Stimulated activated CD4-positive, alpha-beta T cell treated with anti-CD3 and anti-CD28 coated beads, Interleukin-12 subunit alpha, Interleukin-12 subunit beta, amount 100 ng/mL, for 24 hours (primary cell): Measurements from ENCODE around the gene KCNC3.

Experiments used
- DNase-seq, 2 experiments: peaks; one replicate each; pipeline ENCODE4 v3.0.0-alpha.2; 2020; ENCODE audit warnings: low read depth in 2 of 2

Gene KCNC3

DNA sequence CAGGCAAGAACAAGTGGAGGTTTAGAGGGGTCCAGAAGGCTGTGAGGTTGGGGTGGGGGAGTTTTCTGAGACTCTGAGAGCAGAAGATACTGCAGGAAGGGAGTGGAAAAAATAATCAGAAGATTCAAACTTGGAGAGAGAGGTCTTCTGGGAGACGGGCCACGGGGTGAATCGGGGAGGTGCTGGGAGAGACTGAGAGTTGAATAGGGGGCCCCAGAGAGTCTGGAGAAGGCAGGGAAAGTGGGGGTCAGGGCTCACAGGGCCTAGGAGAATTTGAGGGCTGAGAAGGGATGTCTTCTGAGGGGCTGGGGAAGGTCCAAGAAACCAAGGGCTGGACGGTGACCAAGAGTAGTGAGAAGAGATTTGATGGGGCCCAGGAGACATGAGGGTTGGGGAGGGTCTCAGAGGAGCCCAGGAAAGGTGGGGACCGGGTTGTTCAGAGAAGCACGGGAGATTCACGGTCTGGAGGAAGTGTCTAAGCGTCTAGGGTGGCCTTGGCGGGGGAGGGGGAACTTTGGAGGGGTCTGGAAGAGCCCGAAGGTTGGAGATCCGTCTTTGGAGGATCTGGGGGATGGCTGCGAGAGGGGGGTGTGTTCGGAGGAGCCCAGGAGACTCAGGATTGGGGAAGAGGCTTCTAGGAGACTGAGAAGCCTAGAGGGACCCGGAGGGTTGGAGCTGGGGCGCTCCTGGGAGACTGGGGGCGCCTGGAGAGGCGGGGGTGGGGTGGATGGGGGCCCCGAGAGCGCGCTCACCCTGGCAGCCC is 1.5 kb downstream of the KCNC3 start:
- DNase-seq, result no peak

DNA sequence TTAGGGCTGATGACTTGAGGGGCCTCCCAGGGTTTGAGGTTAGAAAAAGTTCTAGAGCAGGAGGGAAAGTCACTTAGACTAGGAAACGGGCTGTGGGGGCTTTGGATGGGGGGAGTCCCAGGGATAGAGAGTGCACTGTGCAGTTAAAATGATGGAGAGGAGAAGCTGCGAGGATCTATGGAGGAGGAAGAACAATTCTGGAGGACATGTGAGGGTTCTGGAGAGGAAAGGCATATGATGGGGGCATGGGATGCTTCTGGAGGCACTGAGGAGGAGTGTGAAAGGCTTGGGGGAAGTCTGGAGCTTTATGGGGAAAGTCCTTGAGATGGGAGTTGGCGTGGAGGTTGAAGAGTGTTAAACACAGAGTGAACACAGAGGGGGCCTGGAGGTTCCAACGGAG is 2.2 kb downstream of the KCNC3 start:
- DNase-seq, result no peak

GRCh38 chr19:50326101-50326664 is 3.0 kb downstream of the KCNC3 start:
- DNase-seq, result no peak

DNA sequence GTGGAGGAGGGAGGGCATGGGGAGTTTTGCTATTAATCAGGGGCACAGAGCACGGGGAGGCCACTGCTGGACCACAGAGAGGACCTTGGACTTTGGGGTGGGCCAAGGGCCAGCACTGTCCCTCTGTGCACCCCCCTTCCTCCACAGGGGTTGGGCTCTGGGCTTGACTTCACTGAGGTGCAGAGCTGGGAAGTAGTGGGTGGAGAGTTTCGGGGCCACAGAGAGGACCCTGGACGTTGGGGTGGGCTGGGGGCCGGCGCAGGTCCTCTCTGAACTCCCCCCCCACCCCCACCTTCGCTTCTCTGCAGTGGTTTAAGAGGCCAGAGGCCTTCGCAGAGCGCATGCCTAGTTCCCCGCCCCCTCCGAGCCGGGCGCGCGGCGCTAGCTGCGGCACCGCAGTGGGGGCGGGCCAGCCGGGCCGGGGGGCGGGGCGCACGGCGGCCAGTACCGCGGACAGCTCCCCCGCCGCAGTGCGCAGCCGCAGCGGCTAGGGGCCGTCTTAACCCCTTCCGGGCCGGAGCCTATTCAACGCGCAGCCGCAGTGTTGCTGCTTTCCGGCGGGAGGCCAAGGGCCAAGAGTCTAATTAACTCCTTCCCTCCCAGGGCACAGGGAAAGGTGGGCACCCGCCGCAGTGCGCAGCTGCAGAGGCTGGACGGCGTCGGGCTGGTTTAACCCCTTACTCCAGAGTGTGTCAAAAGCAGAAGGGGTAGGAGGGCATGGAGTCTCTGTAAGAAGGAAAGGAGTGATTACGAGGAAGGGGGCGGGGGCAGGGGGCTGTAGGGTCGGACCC is 3.7 kb downstream of the KCNC3 start:
- peak; percentile 52 to 66 for DNase-seq

- no peak for DNase-seq
Observed at GRCh38 chr19:50324331-50324730, 4.8 kb downstream of the KCNC3 start.

- DNase-seq, result no peak
Observed at GRCh38 chr19:50323782-50324133, 5.4 kb downstream of the KCNC3 start.

- no peak for DNase-seq
Observed at GRCh38 chr19:50322931-50323781, 6.0 kb downstream of the KCNC3 start.

DNA sequence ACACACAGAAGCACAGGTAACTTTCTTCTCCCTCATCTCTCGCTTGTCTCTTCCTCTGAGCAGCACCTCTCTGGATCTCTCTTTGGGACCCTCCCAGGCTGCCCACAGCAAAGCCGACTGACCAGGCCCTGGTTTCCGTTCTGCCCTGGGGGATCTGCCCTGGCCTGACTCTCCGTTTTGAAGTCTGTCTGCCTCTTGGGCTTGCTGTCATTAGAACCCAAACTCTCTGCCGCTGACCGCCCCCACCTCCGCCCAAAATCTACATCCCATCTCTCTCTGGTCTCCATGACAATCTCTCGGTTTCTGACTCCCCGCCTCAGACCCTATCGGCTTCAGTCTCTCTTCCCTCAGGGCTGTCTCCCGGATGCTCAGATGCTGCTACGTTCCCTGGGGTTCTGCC is 6.9 kb downstream of the KCNC3 start:
- DNase-seq, result no peak

DNA sequence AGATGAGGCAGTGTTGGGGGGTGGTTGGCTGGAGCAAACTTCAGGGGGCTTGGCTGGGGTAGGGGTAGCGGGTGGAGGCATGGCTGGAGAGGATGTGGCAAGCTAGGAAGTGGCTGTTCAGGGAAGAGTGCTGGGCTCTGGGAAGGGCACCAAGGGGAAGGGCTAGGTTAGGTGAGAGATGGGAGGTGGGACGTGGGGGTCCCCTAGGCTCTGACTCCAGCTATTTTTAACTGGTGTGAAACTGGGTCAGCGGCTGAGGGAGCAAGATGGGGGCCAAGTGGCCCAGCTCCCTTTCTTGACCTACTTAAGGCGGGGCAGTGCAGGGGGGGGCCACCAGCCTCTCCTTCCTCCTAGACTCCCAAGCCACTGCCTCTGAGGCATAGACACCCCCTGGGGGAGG is 7.3 kb downstream of the KCNC3 start:
- no peak for DNase-seq

GRCh38 chr19:50320596-50320995 is 8.6 kb downstream of the KCNC3 start:
- DNase-seq, result no peak

DNA sequence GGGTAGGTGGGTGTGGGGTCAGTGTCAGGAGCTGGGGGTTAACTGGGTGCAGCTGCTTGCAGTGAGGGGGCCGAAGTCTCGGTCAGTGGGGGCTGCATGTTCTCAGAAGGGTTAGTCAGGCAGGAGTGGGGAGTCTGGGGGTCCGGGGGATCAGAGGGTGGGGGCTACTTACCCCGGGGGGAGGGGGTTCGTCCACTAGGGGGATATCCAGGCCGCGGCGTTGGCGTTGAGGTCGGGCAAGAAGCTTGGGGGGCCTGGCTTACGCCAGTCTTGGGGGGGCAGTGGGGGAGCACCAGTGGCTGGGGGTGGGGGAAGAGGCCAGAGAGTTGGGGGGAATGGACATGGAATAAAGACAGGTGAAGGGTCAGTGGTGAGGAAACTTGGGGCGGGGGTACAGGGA is 9.1 kb downstream of the KCNC3 start:
- no peak for DNase-seq

- DNase-seq, result no peak
Observed at GRCh38 chr19:50319156-50319555, 10.0 kb downstream of the KCNC3 start.

GRCh38 chr19:50318438-50318837 is 10.7 kb downstream of the KCNC3 start:
- DNase-seq, result no peak

DNA sequence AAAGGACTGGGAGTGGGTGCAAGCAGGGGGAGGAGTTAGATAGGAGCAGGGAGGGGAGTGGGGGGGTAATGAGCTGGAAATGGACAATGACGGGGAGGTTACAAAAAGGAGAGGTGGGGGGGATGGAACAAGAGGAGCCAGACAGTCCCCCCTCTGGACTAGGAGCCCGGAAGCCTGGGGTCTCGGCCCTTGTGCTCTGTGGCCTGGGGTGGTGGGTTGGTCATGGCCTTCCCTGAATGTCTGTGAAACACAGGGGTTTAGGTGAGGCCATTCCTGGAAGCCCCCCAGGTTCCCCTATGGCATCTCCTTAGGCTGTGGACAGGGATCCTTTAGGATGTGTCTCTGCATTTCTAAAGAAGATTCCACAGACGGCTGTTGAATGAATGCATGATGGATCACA is 12.1 kb downstream of the KCNC3 start:
- DNase-seq, result no peak

DNA sequence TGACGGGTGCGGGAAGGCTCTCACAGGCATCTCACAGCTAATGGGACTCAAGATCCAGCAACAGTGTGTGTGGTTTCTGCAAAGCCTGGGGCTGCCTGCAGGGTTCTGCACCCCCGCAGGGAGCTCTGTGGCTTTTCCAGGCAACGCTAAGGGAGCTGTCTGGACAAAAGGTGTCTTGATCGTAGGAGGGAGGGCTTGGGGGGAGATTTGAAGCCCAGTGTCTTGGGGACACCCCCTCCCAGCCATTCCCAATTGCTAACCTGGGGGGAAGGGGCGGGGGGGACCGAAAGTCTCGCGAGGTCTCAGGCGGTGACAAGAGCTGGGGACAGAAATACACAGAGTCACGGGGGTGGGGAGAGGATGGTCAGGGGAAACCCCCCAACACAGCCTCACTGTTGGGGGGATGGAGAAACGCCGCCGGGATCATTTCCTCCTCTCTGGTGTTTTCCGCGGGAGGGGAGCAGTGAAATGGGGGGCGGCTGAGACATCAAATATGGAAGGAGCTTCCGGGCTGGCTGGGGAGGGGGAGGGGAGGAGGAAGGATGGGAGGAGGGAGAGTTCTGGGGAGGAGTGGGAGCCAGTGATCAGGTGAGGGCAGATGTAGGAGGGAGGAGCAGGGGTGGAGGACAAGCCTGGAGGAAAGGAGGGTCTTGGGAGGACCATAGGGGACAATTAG is 13.3 kb downstream of the KCNC3 start:
- DNase-seq, result no peak

DNA sequence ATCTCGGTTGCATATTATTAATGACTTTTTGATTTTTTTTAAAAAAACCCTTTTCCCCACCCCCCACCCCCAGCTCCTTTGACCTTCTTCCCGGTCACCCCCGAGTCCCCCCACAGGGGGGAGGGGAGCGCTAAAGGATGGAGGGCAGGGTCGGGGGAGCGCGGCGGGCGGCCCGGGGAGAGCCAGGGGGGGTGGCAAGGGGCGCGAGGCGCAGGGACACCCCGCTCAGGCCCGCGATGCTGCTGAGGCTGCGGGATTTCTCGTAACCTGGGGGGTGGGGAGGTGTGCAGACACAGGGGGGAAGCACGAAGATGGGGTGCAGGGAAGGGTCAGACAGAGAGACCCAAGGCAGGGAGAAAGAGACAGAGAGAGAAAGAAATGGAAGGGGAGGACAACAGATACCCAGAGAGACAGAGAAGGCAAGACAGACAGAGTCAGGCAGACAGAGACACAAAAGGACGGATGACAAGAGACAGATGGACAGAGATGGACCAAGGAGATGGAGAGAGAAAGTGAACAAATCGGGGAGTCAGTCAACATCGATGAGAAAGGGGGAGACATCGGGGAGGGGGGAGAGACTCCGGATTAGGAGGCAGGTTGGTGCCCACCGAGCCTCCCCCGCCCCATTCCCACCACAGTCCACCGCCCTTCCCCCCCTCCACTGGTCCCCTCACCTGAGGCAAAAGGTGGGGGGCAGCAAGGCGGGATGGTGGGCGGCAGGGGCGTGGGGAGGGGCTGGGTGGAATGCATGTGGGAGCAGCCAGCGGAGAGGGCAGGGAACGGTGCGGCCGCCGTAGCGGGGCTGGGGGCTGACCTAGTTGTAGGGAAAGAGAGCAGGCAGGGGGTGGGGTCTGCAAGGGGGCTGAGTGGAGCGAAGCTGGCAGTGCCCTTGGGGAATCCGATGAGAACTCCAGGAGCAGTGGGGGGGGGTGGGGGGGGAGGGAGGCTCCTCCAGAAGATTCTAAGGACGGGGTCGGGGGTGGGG is 14.2 kb downstream of the KCNC3 start:
- no peak for DNase-seq

- no peak for DNase-seq
Observed at GRCh38 chr19:50313812-50314536, 15.2 kb downstream of the KCNC3 start.

DNA sequence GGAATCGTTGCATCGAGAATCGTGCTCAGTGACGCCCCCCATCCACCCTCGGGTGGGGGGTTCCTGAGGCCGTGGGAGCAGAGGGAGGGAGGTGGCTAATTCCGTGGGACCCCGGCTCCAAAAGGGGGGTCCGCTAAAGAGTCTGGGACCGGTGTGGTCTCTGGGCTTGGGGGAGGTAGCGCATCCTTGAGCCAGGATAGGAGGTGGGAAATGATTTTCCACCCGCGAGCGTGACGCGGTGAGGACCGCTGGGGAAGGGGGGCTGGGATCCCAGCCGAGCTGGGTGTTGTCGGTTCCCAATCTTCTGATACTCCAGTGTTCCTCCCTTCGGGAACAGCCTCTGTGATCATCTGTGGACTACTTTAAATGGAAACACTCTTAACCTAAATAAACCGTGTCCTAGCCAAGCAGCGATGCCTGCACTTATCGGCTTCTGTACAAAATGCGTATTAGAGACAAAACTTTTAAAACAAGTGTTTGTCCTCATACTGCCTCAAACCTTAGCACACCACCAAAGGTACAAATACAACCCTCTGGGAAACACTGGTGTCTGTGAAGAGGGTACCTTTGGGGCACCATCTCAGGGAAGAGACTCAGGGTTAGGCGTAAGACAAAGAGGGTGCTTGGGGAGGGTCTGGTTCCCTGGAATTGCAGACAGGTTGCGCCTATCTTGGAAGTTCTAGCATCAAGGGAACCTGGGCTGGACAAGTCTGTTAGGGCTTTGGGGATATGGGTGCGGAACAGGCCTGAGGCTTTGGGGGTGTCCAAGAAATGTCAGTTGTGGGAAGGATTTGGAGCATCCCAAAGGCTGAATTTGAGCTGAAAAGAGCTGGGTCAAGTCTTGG is 16.0 kb downstream of the KCNC3 start:
- no peak for DNase-seq
